NCI-H510A (cell line): Measurements from ENCODE around the gene SIL1.
"Not testable (repeated sequence)": the region's sequence is repeated elsewhere in the genome, so short reads cannot be mapped to it uniquely, and the experiment has no call there.

ENCODE experiments used
- DNase-seq: peaks from one replicate; lab custom pipeline; 2025; lab: John Stamatoyannopoulos, UW

The SIL1 gene

DNA sequence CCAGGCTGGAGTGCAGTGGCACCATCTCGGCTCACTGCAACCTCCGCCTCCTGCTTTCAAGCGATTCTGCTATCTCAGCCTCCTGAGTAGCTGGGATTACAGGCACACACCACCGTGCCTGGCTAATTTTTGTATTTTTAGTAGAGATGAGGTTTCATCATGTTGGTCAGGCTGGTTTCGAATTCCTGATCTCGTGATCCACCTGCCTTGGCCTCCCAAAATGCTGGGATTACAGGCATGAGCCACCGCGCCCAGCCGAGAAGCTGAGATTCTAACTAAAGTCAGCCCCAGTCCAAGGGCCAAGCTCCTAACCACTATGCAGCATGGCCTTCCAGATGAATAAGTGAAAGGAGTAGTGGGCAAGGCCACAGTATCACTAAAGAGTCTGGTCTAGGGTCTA lies 20.9 kb downstream of the SIL1 start:
- not testable (repeated sequence) for DNase-seq

DNA sequence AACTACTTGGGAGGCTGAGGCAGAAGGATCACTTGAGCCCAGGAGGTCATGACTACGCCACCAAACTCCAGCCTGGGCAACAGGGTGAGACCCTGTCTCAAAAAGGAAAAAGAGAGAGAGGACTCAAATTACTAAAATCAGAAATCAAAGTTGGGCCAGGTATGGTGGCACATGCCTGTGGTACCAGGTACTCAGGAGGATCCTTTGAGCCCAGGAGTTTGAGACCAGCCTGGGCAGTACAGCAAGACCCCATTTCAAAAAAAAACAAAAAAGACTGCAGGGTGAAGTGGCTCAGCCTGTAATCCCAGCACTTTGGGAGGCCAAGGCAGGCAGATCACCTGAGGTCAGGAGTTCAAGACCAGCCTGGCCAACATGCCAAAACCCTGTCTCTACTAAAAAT lies 23.8 kb downstream of the SIL1 start:
- not testable (repeated sequence) for DNase-seq

DNA sequence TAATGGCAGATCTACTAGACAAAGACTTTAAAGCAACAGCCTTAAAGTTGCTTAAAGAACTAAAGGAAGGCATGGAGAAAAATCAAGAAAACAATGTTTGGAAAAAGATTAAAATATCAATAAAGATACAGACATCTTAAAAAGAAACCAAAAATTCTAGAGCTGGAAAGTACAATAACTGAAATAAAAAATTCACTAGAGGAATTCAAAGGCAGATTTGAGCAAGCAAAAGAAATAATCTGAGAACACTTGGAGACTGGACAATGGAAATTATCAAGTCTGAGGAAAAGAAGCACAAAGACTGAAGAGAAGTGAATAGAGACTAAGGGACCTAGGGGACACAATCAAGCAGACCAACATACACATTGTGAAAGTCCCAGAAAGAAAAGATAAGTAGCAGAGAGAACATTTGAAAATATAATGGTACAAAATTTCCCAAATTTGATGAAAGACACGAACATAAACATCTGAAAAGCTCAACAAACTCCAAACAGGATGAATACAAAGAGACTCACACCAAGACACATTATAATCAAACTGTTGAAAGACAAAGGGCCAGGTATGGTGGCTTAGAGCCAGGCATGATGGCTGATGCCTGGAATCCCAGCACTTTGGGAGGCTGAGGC lies 26.3 kb downstream of the SIL1 start:
- DNase-seq, result no peak

DNA sequence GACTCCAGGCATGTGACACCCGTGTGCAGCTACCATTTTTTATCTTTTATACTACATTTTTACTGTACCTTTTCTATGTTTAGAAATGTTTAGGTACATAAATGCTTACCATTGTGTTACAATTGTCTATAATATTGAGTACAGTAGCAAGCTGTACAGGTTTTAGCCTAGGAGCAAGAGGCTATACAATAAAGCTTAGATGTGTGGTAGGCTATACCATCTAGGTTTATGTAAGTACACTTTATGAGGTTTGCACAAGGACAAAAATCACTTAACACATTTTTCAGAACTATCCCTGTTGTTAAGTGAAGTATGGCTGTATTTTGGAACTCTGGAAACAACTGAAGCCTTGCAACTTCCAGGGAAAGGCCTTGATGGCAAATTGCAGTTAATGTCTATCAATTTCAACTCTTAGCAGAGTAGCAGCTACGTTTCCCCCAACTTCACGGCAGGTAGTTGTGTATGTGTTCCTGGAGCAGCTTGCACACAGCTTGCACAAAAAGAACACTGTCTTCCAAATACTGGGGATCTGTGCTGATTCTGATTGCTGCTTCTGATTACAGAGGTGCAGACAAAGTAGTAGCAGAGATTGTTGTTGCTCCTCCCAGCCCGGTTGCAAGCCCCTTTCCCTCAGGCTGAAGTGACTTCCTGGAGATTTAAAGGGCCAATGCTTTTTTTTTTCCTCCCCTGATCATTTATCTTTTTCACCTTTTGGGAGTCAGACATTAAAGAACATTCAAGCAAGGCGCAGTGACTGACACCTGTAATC lies 30.0 kb downstream of the SIL1 start:
- no peak for DNase-seq

DNA sequence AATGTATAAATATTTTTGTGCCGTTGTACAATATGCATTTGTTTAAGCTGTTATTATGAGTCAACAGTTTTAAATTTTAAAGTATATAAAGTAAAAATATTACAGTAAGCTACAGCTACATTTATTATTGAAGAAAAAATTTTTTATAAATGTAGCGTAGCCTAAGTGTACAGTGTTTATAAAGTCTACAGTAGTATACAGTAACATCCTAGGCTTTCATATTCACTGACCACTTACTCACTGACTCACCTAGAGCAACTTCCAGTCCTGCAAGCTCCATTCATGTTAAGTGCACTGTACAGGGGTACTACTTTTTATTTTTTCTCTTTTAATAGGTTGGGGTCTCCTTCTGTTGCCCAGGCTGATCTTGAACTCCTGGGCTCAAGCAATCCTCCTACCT lies 30.6 kb downstream of the SIL1 start:
- DNase-seq, result no peak

DNA sequence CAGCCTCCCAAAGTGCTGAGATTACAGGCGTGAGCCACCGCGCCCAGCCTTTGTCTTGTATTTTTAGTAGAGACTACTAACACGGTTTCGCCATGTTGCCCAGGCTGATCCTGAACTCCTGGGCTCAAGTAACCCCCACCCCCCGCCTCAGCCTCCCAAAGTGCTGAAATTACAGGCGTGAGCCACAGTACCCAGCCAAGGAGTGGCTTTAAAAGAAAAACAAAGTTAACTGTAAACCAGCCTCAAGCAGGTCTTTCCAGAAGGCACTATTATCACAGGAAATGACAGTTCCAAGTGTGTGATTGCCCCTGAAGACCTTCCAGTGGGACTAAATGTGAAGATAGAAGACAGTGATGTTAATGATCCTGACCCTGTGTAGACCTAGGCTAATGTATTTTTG lies 31.1 kb downstream of the SIL1 start:
- DNase-seq, result no peak

DNA sequence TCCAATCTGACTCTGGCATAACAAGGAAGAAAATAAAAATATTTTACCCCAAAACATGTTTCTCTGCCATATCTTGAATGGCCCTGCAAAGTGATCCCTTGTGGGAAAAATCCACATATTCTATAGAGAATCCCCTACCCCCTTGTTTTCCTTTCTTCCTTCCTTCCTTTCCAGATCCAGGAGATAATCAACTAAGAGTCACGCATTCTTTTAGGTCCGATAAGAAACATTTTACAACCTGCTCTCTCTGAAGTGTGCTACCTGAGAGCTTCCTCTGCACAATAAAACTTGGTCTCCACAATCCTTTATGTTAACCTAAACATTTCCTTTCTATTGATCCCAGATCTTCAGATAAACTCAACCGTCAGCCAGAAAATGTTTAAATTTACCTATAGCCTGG lies 33.3 kb downstream of the SIL1 start:
- not testable (repeated sequence) for DNase-seq

DNA sequence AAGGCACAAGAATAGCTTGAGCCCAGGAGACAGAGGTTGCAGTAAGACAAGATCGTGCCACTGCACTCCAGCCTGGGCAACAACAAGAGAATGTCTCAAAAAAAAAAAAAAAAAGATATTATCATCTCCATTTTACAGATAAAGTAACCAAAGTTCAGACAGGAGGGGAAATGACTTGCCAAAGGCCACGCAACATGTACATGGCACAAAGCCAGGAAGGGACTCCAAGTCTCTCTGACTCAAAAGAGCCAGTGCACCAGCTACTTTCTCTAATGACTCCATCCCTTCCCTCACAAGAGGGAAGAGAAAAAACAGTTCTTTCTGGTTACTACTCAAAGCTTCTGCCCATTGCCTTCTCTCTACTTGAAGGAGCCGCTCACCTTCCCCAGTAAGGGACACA lies 34.1 kb downstream of the SIL1 start:
- no peak for DNase-seq

DNA sequence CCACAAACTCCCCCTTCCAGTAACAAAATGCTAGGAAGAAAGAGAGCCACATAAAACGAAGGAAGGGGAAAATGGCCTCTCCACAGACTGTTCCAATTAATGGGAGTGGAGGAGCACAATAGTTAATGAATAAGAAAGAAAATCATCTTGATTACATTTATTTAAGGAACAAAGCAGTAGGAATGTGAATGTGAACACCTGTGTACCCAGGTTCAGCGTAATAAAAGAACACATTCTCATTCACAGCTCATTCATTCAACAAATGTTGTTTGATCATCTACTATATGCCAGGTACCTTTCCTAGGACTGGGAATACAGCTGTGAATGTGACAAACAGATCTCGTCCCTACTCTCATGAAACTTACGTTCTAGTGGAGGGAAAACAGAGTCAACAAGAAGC lies 35.7 kb downstream of the SIL1 start:
- DNase-seq, result no peak

DNA sequence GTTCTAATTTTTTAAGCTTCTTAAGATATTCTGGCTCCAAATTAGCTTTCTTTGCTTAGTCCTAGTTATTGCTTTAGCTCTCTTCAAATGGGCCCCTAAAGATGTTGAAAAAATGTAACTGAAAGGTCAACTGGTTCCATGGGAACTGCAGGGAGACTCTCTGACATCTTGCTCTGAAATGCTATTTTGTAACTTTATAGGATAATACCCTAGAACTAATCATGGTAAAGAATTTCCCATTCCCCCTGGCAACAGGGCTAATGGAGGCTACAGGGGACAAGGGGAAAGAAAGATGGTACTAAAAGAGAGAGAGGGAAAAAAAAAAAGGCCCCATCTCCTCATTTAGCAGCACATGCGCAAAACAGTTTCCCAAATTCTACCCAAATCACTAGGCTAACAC lies 39.4 kb downstream of the SIL1 start:
- DNase-seq, result no peak

DNA sequence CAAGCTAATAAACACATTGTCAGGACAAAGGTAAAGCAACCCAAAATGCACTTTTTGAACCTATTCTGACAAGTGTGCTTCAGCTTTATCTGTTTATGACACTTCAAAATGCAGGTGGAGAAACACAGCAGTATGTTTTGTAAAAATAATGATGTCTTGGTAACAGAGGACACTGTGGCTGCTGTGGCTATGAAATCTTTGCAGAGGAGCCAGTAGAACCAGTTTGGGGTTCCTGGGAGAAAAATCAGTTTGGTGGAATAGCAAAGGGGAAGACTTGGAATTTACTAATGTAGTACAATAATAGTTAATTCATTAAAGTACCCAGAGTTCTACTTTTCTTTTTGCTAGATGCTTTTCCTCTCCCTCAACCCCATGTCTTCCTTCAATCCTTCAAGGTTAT lies 40.6 kb downstream of the SIL1 start:
- no peak for DNase-seq

DNA sequence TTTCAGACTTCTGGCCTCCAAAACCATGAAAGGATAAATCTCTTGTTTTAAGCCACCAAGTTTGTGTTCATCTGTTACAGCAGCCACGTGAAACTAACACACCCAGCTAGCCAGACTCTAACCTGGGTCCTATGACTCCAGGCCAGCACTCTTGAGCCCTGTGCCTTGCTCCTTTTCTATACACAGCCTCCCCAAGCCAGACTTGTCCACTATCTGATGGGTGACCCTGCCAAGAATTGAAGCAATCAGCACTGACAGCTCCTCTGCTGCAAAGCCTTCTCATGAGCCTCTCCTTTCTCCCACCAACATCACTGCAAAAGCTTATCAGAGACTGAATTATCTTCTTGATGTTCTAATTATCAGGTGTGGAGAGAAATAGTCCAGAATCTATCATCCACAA lies 41.4 kb downstream of the SIL1 start:
- no peak for DNase-seq

DNA sequence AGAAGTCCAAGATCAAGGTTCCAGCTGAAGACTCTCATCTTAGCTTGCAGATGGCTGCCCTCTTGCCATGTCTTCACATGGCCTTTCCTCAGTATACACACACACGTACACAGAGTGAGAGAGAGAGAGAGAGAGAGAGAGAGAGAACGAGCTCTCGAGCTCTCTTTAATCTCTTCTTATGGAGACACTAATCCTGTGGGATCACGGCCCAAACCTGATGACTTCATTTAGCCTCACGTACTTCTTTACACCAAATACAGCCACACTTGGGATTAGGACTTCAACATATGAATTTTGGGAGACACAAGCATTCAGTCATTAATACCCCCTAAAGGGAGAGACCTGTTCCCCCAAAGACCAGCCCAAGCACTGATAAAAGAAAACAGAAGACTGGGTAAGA lies 42.8 kb downstream of the SIL1 start:
- DNase-seq, result no peak

DNA sequence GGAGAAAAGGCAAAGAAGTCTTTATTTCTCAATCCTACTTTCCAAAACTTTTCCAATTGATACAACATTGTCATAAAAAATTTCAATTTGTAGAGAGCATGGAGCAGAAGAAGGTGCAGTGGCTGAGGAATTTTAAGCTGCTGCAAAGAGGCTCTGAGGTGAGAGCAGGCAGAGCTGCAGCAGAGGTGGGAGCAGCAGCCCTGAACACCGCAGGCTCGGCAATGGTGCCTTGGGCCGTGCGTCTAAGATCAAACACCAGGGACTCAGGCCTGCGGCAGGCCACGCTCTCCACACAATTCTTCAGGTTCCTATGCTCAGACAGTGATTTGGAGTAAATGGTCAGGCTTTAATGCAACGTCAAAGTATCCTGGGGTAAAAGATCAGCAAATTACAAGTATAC lies 46.3 kb downstream of the SIL1 start:
- no peak for DNase-seq

DNA sequence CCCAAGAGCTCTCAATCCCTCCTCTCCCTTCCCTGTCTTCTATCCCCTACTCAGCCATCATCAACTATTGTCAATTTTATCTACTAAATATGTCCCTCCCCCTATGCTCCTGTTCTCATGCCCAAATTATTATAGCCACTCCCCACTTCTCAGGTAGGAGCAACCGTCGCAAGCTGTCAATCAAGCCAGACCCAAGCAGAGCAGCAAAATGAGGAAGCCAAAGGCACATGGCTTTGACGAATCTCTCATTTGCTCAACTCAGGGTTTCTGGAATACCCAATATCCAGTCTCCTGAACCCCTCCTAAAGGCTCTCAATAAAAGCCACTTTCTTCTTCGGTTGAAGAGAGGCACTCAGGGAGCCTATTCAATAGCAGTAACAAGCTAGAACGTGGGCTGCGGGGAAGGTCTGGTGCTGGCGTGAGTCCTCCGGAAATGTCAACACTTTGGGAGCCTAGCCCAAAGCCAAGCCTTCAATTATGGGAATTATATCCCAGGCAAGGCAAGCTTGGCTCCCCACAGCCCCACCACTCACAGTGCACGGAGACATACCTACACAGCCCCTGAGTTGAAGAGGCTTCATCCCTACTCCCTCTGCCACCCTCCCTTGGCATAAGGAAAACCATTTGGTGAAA lies 47.7 kb downstream of the SIL1 start:
- no peak for DNase-seq

DNA sequence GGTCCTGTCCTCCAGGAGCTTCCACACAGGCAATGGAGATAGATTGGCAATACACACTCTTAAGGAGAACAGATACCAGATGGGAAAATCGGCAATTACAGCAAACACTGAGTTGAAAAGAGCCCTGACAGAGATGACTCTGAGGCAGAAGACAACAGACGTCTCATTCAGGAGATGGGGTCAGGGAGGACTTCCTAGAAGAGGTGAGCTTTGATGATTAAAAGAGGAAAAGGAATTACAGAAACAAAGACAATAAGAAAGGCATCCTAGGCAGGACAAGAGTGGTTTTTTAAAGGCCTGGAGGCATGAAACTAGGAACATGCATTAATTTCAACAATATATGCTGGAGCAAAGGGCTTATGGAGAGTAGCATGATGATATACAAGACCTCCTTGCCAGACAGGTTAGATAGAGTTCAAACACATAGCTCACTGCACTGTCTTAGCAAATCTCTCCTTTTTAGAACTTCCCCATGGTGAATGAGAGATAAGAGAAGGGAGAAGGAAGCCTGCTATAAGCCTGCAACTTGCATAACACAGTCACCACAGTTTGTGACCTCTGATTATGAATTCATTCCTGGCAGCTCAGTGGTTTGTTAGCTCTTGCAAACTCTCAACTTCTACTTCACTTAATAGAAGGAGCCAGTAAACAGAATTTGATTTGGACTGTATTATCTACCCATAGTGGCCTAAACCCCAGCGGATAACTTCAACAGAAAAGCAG lies 48.5 kb downstream of the SIL1 start:
- DNase-seq, result no peak

DNA sequence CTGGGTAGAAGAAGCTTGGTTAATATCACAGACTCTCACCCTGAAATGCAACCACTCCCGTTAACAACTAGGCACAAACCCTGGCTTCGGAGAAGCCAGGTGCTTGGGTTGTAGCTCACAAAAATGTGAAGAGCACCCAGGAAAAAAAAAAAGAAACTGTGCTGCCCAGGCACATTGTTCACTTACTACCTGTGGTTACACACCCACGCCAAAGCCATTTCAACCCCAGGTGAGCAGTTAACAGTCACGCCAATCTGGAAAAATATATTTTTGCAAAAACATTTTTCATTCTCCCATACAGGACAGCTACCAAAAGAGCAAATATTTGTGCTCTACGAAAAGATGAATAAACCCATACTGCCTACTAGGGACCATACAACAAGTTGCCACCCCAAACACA lies 49.2 kb downstream of the SIL1 start:
- DNase-seq, result no peak

DNA sequence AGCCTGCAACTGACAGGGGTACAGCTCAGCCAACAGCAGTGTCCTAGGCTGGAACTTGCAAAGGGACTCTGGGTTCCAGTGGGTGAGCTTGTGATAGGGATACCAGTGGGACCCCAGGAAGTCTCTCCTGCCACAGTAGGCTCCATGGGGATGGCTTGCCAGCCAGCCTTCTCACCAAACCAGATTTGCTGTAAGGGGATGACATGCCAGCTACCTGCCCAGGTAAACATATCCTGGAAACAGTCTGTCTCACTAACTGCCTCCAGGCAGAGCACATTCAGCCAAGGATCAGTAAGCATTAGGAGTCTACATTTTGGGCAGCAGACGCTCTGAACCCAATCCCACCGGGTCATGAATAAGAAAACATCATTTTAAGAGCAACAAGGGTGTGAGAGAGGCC lies 49.9 kb downstream of the SIL1 start:
- DNase-seq, result no peak

DNA sequence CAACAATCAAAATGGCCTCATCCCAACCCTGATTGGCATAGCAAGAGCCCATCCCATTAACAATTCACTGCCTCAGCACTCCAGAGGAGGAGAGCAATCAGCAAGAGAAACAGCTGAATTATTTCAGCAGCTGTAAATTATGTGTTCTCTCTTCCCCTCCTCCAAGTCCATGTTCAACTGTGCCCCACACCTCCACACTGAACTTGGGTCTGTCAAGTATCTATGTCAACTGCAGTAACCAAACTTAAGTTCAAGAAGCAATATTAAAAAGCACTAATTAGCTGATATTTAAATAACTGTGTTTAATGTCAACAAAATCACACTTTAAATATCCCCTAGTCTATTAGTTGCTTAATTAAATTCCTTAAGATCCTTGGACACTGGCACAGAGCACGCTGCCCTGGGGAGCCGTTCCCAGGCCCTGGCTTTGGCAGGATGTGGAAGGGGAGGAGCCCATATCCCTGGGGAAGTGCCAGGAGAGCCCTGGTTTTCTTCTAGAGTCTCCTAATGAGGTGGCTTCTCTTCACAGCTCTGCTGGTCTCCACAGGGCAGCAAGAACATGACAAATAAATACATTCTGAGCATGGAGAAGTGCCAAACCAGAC lies 50.6 kb downstream of the SIL1 start:
- no peak for DNase-seq

DNA sequence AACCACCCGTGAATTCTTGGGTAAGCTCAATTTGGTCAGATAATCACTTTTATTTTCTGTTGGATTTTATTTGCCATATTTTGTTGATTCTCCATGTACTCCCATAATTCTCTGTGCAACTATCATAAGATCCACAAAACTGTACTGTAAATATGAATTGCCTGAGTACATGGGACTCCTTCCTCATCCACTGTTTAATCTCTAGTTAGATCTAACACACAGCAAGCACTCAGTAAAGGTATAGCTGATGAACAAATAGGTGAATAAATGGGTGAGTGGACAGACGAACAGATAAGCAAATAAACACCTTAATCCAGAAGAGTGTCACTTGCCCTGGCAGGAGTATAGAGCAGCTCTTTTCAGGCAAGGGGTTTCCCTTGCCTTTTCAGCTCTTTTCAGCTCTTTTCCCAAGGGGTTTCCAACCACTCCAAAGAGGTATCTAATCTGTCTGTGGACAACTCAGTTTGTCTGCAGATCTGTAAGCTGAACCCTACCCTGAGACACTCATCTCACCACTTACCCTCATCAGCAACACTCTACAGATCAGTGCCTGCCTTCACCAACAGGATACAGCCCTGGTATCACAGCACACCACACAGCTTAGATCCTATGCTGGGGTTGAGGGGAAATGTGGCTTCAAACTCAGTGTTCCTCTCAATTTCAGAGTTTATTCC lies 51.2 kb downstream of the SIL1 start:
- DNase-seq, result peak; percentile 18

DNA sequence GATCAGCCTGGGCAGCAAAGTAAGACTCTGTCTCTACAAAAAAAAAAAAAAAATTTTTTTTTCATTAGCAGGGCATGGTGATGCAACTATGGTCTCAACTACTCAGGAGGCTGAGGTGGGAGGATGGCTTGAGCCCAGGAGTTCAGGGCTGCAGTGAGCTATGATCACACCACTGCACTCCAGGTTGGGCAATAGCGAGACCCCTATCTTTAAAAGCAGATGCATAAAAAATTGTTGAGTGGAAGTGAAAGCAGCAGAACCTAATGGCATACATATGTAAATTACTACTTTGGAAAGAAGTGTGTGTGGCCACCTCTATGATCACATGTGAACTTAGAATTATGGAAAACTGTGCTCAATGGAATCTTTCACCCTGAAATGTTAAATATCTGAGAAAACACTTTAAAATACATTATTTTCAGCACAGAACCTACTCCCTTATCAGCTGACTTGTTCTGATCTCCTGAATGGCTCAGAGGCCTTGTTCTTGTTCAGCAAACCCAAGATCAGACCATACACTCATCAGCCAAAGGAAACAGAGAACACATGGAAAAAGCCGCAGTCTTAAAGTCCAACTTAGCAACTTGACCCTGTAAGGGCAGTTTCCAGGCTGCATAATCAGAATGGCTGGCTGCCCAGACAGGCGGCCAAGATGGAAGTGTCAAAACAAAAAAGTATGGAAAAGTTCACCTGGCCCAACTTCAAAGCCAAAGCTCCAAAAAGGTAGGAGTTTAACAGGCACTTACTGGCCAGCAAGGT lies 56.5 kb downstream of the SIL1 start:
- no peak for DNase-seq
